SJCRH30 (cell line): Measurements from ENCODE around the gene OR6V1. TPM values are rescaled to one million over a fixed set of nuclear protein-coding genes. Genes with fewer than 3 reads are reported as not detected.

ENCODE experiments used
- DNase-seq, 2 experiments: peaks; one replicate each; pipeline ENCODE4 v3.0.0-alpha.2; 2015 to 2020
- H3K27ac ChIP-seq: fragments of 250-450 bp; sonication (Bioruptor Pico); 2 replicates; pipeline ENCODE4 v1.5.1; 2020; ENCODE audit warnings: mild to moderate bottlenecking, moderate library complexity
- H3K27me3 ChIP-seq: fragments of 250-450 bp; sonication (Bioruptor Pico); 2 replicates; pipeline ENCODE4 v1.5.1; 2020; ENCODE audit warnings: mild to moderate bottlenecking, moderate library complexity
- H3K36me3 ChIP-seq: fragments of 250-450 bp; sonication (Bioruptor Pico); 2 replicates; pipeline ENCODE4 v1.5.1; 2020; ENCODE audit warnings: mild to moderate bottlenecking, moderate library complexity
- H3K4me1 ChIP-seq: fragments of 250-450 bp; sonication (Bioruptor Pico); 2 replicates; pipeline ENCODE4 v1.5.1; 2020; ENCODE audit warnings: mild to moderate bottlenecking, moderate library complexity
- H3K4me3 ChIP-seq: fragments of 250-450 bp; sonication (Bioruptor Pico); 2 replicates; pipeline ENCODE4 v1.5.1; 2020; ENCODE audit warnings: mild to moderate bottlenecking, moderate library complexity
- H3K9me3 ChIP-seq: fragments of 250-450 bp; sonication (Bioruptor Pico); replicated peaks from 2 replicates; pipeline ENCODE4 v1.5.1; 2020; ENCODE audit warnings: mild to moderate bottlenecking, moderate library complexity
- total RNA-seq: library from RNA; depleted of rRNA; stranded (reverse); fragments of >200 nt; shearing (Covaris generic); gene quantifications from 2 replicates; pipeline ENCODE4 v1.2.3, GENCODE V29; 2014

Gene OR6V1
- total RNA-seq, 1 experiment from 2014 or later, result not detected

DNA sequence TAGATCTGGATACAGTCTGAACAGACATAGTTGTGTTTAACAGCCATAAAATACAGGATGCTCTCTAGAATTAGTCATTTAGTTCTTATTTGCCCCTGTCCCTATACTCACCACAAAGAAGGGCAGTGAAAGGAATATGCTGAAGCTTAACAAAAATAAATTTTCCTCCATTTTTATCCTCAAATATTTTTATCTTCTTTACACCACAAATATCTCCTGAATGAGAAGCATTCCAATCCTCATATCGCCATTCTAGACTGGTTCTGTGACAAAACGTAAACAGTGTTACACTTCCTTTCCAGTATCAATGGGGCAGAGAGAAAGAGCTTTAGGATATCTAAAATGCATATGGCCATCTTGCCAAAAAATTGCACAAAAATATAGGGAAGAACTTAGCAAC lies 26.8 kb upstream of the OR6V1 start:
- Histone ChIP-seq H3K27ac (no peak overlapping the region), H3K36me3 (no peaks in the 10 kb centered on the region), H3K4me3 (no peak overlapping the region), H3K27me3 (no peaks in the 10 kb centered on the region; the same call in 1 of the 2 replicates), H3K9me3 (no peaks in the 10 kb centered on the region), H3K4me1 (no peaks in the 10 kb centered on the region)
- DNase-seq, result no peak

- Histone ChIP-seq H3K4me3 (no peak within 1 kb of the TSS), H3K27ac (no peak within 1 kb of the TSS)
These were observed 25.1 kb upstream of the OR6V1 start, which contains the start of gene OR9A2 for GRCh38 chr7:143027032-143027431. TSS of gene OR9A2 (minus strand) at chr7:143027132. CDS start at chr7:143027132, 0 bp downstream.

DNA sequence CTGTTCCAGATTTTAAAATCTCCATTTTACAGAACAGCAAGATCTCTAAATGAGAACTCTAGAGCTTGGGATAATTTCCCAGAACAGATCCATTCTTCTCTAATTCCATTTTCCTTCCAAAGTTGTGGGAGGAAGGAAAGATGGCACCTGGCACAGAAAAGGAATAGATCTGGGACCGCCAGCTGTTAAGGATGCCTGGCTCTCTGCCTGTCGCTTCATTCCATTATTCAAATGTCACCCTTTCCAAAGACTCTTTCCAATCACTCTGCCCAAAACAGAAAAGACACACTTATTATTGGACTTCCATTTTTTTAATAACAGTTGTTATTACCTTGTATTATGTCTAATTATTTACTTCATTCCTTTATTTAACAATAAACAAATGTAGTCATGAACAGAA lies 24.5 kb upstream of the OR6V1 start:
- Histone ChIP-seq H3K36me3 (no peaks in the 10 kb centered on the region), H3K27ac (no peak overlapping the region), H3K4me3 (no peak overlapping the region), H3K4me1 (no peaks in the 10 kb centered on the region), H3K27me3 (no peaks in the 10 kb centered on the region; the same call in 1 of the 2 replicates), H3K9me3 (no peaks in the 10 kb centered on the region)
- no peak for DNase-seq

More at GRCh38 chr7:143027032-143027431, 25.1 kb upstream of the OR6V1 start, which contains the start of gene OR9A2:
- no peak for DNase-seq
- H3K27me3 ChIP-seq, result no peaks in the 10 kb centered on the region; the same call in 1 of the 2 replicates
- no peaks in the 10 kb centered on the region for H3K4me1 ChIP-seq
- H3K36me3 ChIP-seq, result no peaks in the 10 kb centered on the region
- no peaks in the 10 kb centered on the region for H3K9me3 ChIP-seq

DNA sequence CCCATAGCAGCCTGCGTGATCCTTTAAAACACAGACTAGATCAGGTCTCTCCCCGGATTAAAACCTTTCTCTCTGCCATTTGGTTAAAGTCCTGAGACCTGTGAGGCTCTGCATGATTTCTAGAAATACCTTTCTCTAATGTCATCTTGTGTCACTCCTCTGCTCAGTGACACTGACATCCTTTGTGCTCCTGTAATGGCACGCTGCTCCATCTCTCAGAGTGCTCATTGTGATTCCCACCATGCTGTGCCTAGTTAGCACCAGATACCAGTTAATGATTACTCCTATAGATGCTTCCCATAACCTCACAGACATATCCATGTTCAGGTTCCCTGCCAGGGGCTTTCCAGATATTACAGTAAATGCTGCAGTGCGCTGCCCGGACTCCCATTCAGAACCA lies 13.5 kb upstream of the OR6V1 start:
- peaks cover 3% of the 10 kb centered on the region; the same call in 1 of the 2 replicates for H3K4me1 ChIP-seq
- no peaks in the 10 kb centered on the region for H3K36me3 ChIP-seq
- no peak overlapping the region for H3K27ac ChIP-seq
- DNase-seq, result no peak
- no peaks in the 10 kb centered on the region for H3K9me3 ChIP-seq
- no peaks in the 10 kb centered on the region for H3K27me3 ChIP-seq
- no peak overlapping the region for H3K4me3 ChIP-seq

DNA sequence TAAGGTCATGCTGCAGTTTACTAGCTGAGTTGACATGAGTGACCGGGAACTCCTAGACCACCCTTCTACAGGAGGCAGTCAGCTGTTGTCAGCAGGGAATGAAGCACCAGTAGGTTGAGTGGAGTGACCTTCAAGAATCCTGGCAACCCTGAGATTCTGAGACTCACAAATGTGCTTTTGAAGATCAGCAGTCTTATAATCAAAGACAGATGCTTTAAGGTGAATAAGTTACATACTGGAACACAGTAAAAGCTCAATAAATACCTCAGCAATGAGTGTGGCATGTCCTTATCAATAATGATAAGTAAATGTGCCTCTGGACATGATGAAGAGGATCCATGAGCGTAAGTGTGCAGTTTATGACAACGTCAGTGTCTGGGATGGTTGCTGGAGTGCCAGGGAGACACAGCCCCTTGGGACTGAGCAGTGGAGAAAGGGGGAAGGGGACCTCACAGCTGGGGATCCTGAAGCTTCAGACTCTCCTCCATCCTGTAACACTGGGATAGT lies 11.9 kb upstream of the OR6V1 start:
- Histone ChIP-seq H3K36me3 (no peaks in the 10 kb centered on the region), H3K9me3 (no peaks in the 10 kb centered on the region), H3K27ac (no peak overlapping the region), H3K27me3 (no peaks in the 10 kb centered on the region), H3K4me3 (no peak overlapping the region), H3K4me1 (peaks cover 3% of the 10 kb centered on the region; the same call in 1 of the 2 replicates)
- DNase-seq, result no peak

- Histone ChIP-seq H3K4me3 (no peak overlapping the region), H3K9me3 (no peaks in the 10 kb centered on the region), H3K4me1 (peaks cover 5% of the 10 kb centered on the region; the same call in 1 of the 2 replicates), H3K27me3 (no peaks in the 10 kb centered on the region), H3K27ac (no peak overlapping the region), H3K36me3 (no peaks in the 10 kb centered on the region)
- DNase-seq, result no peak
These were observed 10.8 kb upstream of the OR6V1 start for GRCh38 chr7:143041346-143041745.

DNA sequence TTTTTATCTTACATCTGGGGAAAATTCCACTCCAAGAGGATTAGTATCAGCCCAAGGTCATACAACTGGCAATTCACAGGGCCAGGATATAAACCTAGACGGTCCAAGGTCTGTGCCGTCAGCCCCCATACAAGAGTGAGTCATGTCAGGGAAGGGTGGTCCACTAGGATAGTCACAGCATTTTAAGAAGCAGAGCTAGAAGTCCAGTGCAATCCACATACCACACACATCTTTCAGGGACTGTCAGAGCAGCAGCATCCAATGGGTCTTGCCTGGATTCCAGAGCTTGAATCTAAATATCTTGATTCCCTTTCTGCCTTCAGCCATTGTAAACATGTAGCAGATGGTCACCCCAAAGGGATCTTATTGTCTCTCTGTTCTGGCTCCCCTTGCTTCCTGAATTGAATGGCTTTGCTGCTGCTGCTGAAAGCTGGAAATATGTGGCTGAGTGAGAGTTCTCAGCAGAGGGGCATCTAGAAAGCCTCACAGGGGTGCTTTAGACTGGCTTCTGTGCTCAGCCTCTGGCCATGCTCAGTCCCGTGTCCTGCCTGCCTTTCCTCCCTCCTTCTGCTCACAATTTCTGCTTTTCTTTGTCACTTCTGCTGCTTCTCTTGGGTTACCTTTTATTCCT lies 9.9 kb upstream of the OR6V1 start:
- DNase-seq, result no peak
- Histone ChIP-seq H3K9me3 (no peaks in the 10 kb centered on the region), H3K27ac (no peak overlapping the region), H3K4me3 (no peak overlapping the region), H3K36me3 (no peaks in the 10 kb centered on the region), H3K27me3 (no peaks in the 10 kb centered on the region), H3K4me1 (peaks cover 5% of the 10 kb centered on the region; the same call in 1 of the 2 replicates)

DNA sequence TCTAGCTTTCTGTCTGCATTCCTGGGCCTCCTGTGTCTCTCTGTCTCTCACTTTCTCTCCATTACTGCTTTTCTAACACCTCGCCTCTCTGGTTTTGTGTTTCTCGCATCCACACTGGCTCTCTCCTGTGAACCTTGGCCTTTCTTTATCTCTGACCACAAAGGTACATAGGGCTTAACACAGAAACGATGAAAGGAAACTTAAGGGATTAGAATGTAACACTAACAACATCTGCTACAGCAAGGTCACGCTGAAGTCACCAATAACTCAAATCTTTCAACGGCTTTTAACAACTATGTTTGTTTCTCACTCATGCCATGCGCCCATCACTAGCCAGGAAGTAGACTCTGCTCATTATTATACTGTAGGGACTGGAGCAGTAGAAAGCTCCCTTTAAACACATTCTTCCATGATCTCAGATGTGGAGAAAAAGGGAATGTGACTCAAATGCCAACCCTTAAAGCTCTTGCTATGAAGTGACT lies 9.3 kb upstream of the OR6V1 start:
- no peaks in the 10 kb centered on the region for H3K27me3 ChIP-seq

GRCh38 chr7:143043391-143043790 lies 8.8 kb upstream of the OR6V1 start:
- H3K36me3 ChIP-seq, result no peaks in the 10 kb centered on the region
- DNase-seq, result no peak
- H3K27ac ChIP-seq, result no peak overlapping the region
- H3K27me3 ChIP-seq, result no peaks in the 10 kb centered on the region
- H3K4me3 ChIP-seq, result no peak overlapping the region
- H3K9me3 ChIP-seq, result no peaks in the 10 kb centered on the region
- H3K4me1 ChIP-seq, result peaks cover 5% of the 10 kb centered on the region; the same call in 1 of the 2 replicates

More for the DNA sequence above, 9.3 kb upstream of the OR6V1 start:
- peaks cover 5% of the 10 kb centered on the region; the same call in 1 of the 2 replicates for H3K4me1 ChIP-seq
- H3K9me3 ChIP-seq, result no peaks in the 10 kb centered on the region
- DNase-seq, result no peak
- no peak overlapping the region for H3K4me3 ChIP-seq
- H3K36me3 ChIP-seq, result no peaks in the 10 kb centered on the region
- H3K27ac ChIP-seq, result no peak overlapping the region

DNA sequence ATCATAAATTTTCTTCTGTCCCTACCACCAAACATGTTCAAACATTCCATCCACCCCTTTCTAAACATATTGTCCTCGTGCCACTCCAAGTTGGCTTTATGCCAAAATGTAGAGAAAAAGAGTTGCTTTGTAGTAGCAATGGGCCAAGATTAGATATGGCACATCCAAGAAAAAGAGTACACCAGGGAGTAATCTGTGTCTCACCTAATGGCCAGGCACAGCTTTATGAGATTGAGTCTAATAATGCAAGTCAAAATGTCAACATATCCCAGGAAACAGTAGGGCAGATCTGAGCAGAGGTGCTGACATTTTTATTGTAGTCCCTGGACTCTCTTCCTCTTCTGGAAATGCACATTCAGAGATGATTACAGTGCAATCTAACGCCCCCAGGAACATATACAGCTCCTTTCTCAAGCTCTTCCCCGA lies 5.7 kb upstream of the OR6V1 start:
- H3K27me3 ChIP-seq, result no peaks in the 10 kb centered on the region; the same call in 1 of the 2 replicates
- H3K4me3 ChIP-seq, result no peak overlapping the region
- H3K36me3 ChIP-seq, result no peaks in the 10 kb centered on the region
- no peaks in the 10 kb centered on the region for H3K9me3 ChIP-seq
- peak in 1 of 2 experiments; percentile 12 for DNase-seq
- H3K27ac ChIP-seq, result no peak overlapping the region
- H3K4me1 ChIP-seq, result peaks cover 5% of the 10 kb centered on the region; the same call in 1 of the 2 replicates

DNA sequence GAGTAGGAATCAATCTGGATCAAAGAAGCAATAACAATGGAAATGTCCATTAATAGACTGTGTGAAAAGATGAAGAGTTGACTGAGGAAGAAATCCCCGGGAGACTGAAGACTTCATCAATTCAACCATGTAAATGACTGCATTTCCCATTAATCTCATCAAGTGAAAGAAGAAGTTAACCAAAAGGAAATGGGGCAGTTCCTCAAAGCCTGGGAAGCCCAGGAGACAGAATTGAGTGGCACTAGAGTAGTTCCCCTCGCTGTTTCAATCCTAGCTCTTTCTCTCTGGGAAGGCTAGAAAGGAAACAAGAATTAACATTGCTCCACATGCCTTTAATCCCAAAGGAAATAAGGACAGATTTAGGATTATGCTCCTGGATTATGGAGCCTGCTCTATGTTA lies 4.8 kb upstream of the OR6V1 start:
- Histone ChIP-seq H3K27ac (no peak overlapping the region), H3K36me3 (no peaks in the 10 kb centered on the region), H3K27me3 (no peaks in the 10 kb centered on the region; the same call in 1 of the 2 replicates), H3K4me1 (peaks cover 5% of the 10 kb centered on the region; the same call in 1 of the 2 replicates), H3K4me3 (no peak overlapping the region), H3K9me3 (no peaks in the 10 kb centered on the region)
- DNase-seq, result no peak

DNA sequence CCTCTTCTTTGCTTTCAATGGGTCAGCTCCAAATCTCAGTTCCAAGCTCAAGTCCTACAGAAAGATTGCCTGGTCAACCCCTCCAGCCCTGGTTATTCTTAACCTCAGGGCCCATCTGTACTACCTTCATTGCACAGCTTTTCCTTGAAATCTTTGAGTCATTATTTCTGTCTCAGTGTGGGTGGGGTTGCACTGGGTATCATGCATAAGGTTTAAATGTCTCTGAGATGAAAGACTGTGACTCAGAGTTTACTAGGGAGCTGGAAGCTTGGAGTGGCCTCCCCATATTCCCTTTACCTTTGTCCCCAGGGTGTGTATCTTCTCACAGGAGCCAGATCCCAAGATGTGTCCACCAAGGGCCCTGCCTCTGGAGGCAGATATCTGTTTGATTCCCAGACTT lies 3.3 kb upstream of the OR6V1 start:
- Histone ChIP-seq H3K4me1 (0 out of 2 replicates have a peak, but pooled peaks cover 3% of the 10 kb centered on the region), H3K9me3 (no peaks in the 10 kb centered on the region), H3K27ac (no peak overlapping the region), H3K4me3 (no peak overlapping the region), H3K36me3 (no peaks in the 10 kb centered on the region), H3K27me3 (no peaks in the 10 kb centered on the region; the same call in 1 of the 2 replicates)
- no peak for DNase-seq

DNA sequence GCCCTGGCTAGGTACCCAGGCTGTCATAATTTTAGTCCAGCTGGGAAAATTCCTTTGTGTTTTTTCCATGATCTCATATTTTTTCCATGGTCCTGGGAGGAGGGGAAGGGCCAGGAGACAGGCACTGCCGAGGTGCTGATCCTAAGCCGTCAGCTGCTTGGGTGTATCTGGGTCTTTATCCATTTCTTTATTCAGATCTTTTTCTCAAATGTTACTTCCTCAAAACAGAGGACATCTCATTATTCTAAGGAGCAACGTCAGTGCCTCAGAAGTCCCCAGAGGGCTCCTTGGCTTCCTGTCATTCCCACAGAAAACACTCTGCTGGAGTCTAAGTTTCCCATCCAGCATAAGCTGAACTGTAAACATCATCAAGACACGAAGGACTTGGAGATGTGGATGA lies 2.8 kb upstream of the OR6V1 start:
- no peaks in the 10 kb centered on the region for H3K36me3 ChIP-seq
- H3K4me3 ChIP-seq, result no peak overlapping the region
- no peaks in the 10 kb centered on the region for H3K9me3 ChIP-seq
- H3K27me3 ChIP-seq, result no peaks in the 10 kb centered on the region; the same call in 1 of the 2 replicates
- H3K27ac ChIP-seq, result no peak overlapping the region
- 0 out of 2 replicates have a peak, but pooled peaks cover 3% of the 10 kb centered on the region for H3K4me1 ChIP-seq
- DNase-seq, result no peak

DNA sequence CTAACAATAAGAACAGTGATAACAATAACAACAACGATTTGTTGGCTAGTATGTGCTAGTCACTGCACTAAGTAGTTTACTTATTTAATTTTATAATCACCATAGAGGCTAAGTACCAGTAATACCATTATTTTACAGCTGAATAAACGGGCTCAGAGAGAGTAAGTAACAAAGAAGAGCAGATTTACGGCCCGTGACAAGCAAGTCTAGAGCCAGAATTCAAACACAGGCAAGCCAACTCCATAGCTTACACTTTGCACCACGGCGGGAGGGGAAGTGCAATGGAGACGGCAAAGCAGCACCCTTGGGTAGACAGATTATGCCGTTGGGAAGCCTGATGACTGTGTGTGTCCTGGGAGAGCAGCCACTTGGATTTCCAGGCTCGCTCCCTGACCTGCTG lies 1.2 kb upstream of the OR6V1 start:
- H3K4me1 ChIP-seq, result 0 out of 2 replicates have a peak, but pooled peaks cover 3% of the 10 kb centered on the region
- H3K27me3 ChIP-seq, result no peaks in the 10 kb centered on the region; the same call in 1 of the 2 replicates
- no peaks in the 10 kb centered on the region for H3K9me3 ChIP-seq
- no peak overlapping the region for H3K27ac ChIP-seq
- DNase-seq, result no peak
- no peaks in the 10 kb centered on the region for H3K36me3 ChIP-seq
- no peak overlapping the region for H3K4me3 ChIP-seq

DNA sequence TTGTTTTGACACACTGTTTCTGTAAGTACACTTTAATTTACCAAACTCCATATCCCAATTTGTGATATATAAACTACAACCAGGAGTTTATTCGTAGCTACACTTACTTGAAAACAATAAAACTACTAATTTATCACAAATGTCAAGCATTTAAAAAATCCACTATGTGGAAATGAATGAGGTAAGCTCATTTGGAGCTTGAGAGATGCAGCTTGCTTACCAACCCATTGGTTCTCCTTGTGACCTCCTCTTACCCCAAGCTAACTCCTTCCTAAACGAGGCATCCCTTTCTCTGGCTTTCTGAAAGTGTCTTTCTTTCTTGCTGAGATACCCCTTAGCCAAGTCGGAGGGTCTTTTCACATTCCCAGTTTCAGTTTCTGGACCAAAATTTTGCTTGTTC lies 2.5 kb downstream of the OR6V1 start:
- Histone ChIP-seq H3K36me3 (no peaks in the 10 kb centered on the region), H3K27ac (no peak overlapping the region)

More for the DNA sequence above, 2.5 kb downstream of the OR6V1 start:
- Histone ChIP-seq H3K4me3 (no peak overlapping the region), H3K4me1 (no peaks in the 10 kb centered on the region), H3K27me3 (no peaks in the 10 kb centered on the region; the same call in 1 of the 2 replicates), H3K9me3 (no peaks in the 10 kb centered on the region)
- DNase-seq, result no peak
